Measurements from ENCODE around the gene EOLA1.
"Not testable (repeated sequence)": the region's sequence is repeated elsewhere in the genome, so short reads cannot be mapped to it uniquely, and the experiment has no call there.

Gene EOLA1

GRCh38 chrX:149515954-149516602 is 24.7 kb upstream of the EOLA1 start:
- DNase-seq, result no peak

DNA sequence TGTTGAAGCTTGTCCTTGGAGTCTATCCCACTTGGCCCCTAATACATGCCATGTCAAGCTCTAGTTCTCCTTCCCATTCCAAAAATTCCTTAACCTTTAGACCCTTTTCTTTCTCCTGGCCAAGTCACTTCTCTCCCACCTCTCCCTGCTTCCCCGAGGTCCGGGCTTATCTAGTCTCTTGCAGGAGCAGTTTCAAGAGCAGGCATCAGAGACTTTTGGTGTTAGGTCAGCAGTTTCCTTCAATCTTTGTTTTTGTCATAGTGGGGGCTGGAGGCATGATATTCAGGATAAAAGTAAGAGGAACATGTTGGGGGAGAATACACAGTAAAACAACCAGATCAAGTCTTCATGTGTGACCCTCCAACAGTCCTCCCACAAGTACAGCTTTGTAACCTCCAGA is 24.2 kb upstream of the EOLA1 start:
- no peak for DNase-seq

DNA sequence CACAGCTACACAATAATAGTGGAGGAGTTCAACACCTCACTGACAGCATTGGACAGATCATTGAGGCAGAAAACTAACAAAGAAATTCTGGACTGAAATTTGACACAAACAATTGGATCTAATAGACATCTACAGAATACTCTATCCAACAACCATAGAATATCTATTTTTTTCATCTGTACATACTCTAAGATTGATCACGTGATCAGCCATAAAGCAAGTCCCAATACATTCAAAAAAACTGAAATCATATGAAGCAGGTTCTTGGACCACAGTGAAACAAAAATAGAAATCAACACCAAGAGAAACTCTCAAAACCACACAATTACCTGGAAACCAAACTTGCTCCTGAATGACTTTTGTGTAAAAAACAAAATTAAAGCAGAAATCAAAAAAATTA is 23.5 kb upstream of the EOLA1 start:
- no peak for DNase-seq

DNA sequence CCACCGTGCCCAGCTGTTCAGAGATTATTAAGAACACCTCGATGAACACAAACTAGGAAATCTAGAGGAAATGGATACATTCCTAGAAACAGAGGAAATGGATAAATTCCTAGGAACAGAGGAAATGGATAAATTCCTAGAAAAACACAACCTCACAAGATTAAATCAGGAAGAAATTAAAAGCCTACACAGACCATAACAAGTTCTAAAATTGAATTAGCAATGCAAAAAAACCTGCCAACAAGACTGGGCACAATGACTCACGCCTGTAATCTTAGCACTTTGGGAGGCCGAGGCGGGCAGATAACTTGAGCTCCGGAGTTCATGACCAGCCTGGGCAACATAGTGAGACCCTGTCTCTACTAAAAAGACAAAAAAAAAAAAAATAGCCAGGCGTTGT is 22.6 kb upstream of the EOLA1 start:
- DNase-seq, result no peak

DNA sequence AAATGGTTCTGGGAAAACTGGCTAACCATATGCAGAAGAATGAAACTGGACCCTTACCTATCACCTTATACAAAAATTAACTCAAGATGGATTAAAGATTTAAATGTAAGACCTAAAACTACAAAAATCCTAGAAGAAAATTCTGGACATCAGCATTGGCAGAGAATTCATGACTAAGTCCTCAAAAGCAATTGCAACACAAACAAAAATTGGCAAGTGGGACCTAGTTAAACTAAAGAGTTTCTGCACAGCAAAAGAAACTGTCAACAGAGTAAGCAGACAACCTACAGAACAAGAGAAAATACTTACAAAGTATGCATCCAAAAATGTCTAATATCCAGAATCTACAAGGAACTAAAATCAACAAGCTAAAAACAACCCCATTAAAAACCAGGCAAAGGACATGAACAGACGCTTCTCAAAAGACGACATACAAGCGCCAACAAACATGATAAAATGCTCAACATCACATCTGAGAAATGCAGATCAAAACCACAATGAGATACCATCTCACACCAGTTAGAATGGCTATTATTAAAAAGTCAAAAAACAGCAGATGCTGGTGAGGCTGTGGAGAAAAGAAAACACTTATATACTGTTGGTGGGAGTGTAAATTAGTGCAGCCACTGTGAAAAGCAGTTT is 20.1 kb upstream of the EOLA1 start:
- DNase-seq, result not testable (repeated sequence)

GRCh38 chrX:149521438-149521837 is 19.4 kb upstream of the EOLA1 start:
- no peak for DNase-seq

- DNase-seq, result no peak
Observed at GRCh38 chrX:149522916-149523315, 17.9 kb upstream of the EOLA1 start.

DNA sequence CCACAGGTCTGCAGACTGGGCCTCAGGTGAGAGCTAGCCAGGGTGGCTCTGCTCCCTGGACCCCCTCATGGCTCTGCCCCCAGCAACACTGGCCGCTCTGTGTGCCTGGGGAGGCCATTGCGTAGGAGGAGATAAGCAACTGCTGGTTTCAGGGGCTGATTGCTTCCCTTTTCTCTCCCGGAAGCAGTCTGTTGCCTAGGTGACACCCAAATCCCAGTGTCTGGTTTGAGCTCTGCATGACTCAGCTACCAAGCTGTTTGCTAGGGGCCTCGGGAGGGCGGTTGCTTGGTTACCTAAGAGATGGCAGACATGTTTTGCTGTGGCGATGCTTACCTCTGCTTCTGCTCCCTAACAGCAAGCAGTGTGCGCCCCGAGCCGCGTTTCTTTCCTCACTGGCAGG is 15.4 kb upstream of the EOLA1 start:
- peak in 1 of 2 experiments; percentile 4 for DNase-seq

DNA sequence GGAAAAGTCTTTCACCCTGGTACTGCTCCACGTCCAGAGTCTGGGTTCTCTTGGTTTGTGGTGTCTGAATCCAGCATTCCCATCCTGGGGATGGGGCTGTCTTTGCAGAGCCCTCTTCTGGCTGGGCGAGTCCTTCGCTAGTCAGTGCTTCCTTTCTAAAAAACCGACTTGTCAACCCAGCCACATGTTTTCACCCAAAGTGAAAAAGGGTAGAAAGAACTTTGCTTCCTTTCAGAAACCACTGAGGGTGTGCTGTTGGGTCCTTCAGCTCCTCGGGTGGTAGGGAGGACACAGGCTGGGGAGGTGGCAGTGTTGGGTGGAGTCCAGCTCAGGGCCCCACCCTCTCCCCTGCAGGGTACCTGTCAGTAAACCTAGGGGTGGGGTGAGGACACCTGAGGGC is 14.9 kb upstream of the EOLA1 start:
- not testable (repeated sequence) for DNase-seq

DNA sequence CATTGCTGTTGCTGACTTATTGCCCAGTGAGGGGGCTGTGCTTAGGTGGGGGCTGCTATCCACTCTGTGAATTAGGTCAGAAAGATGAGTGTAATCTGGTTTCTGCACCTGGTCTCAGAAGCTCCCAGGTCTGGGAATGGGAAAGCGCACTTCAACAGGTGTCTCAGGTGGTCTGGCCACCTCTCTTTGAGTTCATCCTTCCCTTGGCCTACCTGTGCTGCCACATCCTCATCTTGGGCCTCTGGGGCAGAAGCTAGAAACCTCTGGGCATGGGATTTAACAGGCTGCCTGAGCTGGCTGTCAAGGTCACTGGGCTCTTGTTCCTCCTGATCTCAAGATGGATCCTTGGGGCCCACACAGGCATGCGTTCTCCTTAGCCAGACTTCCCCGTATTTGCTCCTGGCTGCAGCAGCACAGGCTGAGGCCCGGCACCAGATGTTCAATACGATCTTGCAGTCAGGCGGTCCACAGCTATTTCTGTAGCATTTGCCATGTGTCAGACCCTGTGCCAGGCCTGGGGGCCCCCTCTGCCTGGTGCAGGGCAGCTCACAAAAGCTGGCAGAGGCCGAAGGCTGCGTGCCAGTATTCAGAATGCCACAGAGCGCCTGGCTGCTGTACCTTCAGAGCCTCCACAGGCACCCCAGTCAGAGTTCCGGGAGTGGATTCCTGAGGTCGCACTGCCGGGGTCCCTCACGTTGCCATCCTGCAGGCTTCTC is 14.3 kb upstream of the EOLA1 start:
- not testable (repeated sequence) for DNase-seq

GRCh38 chrX:149527705-149528104 is 13.1 kb upstream of the EOLA1 start:
- DNase-seq, result no peak

DNA sequence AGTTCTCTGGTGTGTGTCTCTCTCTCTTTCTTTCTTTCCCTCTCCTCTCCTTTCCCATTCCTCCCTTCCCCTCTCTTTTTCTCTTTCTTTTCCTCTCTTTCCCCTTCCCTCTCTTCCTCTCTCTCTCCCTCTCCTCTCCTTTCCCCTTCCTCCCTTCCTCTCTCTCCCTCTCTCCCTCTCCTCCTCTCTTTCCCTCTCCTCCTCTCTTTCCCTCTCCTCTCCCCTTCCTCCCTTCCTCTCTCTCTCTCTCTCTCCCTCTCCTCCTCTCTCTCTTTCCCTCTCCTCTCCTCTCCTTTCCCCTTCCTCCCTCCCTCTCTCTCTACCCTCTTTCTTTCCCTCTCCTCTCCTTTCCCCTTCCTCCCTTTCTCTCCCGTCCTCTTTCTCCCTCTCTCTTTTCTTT is 12.4 kb upstream of the EOLA1 start:
- no peak for DNase-seq

GRCh38 chrX:149531599-149531998 is 9.2 kb upstream of the EOLA1 start:
- no peak for DNase-seq

DNA sequence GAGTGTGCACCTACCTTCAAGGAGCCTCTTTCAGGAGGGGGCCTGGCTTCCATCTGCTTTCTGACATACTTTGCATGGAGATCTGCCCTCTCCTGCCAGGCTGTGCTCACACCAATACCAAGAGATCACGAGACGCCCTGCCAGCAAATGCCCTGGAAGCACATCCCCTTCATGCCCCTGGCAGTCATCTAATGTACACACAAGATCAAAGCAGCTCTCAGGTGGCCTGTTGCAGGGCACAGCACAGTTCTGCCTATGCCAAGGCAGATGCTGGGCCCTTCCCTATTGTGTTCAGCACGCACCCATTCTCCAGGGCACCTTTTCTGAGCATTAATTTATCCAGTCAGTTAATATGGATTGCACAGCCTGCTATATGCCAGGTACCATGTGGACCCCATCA is 7.9 kb upstream of the EOLA1 start:
- not testable (repeated sequence) for DNase-seq

GRCh38 chrX:149533999-149534398 is 6.8 kb upstream of the EOLA1 start:
- not testable (repeated sequence) for DNase-seq

DNA sequence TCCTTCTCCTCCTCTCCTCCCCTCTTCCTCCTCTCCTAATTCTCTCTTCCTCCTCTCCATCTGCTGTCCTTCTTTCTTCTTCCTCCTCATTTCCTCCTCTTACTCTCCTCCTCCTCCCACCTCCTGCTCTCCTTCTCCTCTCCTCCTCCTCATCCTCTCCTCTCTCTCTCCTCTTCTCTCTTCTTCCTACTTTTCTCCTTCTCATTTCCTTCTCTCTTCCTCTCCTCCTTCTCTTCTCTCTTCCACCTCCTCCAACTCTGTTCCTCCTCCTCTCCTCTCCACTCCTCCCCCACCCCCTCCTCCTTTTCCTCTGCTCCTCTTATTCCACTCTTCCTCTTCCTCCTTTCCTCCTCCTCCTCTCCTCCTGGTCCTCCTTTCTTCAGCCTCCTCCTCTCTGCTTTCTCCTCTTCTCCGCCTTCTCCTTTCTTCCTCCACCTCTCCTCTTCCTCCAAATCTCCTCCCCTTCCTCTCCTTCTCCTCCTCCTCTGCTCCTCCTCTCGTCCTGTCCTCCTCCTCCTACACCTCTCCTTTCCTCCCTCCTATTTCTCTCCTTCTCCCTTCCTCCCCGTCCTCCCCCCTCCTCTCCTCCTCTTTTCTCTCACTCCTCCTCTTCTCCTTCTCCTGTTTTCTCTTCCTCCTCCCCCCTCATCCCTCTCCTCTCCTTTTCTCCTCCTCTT is 5.7 kb upstream of the EOLA1 start:
- not testable (repeated sequence) for DNase-seq

GRCh38 chrX:149537474-149537873 is 3.3 kb upstream of the EOLA1 start:
- DNase-seq, result not testable (repeated sequence)

- peak; percentile 67 to 74 for DNase-seq
Observed at GRCh38 chrX:149539283-149540130, 1.3 kb upstream of the EOLA1 start.

- DNase-seq, result peak; percentile 73 to 83
Observed at GRCh38 chrX:149540131-149540620, 636 bp upstream of the EOLA1 start.

- no peak for DNase-seq
Observed at GRCh38 chrX:149541521-149542047, 772 bp downstream of the EOLA1 start.

- not testable (repeated sequence) for DNase-seq
Observed at GRCh38 chrX:149545545-149546543, 5.0 kb downstream of the EOLA1 start.
